DOHH2 (cell line): ENCODE results near the gene NFX1.
"Not testable (repeated sequence)": the region's sequence is repeated elsewhere in the genome, so short reads cannot be mapped to it uniquely, and the experiment has no call there.

Experiments
- EZH2phosphoT487 ChIP-seq: fragments of 200-600 bp; sonication (generic); IDR thresholded peaks from 2 replicates; pipeline ENCODE4 v1.6.1; 2017; ENCODE audit warnings: borderline replicate concordance, mild to moderate bottlenecking, antibody characterized with exemption, low read length, moderate library complexity, mixed read lengths
- TF ChIP-seq, protein P1 (sequence below): fragments of 200-600 bp; sonication (generic); IDR thresholded peaks from one replicate; pipeline ENCODE4 v1.5.1; 2014; ENCODE audit warnings: antibody characterized with exemption, mild to moderate bottlenecking, low read depth, low read length; ENCODE audit not compliant: poor library complexity, severe bottlenecking

DNA sequence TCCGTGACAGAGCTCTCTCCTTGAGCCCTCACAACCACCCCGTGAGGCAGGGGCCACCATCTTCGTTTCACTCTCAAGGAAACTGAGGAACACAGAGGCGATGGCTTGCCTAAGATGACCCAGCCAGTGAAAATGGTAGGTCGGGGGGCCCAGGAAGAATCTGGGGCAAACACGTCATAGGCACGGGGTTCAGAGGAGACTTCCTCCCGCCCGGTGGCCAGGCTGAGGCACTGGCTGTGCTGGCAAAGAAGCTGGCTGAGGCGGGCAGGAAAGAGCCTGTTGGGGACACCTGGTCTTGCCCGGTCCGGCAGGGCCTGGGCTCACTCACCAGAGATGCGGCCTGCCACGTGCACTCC, 96.3 kb downstream of the NFX1 start:
- TF ChIP-seq, protein P1, sequence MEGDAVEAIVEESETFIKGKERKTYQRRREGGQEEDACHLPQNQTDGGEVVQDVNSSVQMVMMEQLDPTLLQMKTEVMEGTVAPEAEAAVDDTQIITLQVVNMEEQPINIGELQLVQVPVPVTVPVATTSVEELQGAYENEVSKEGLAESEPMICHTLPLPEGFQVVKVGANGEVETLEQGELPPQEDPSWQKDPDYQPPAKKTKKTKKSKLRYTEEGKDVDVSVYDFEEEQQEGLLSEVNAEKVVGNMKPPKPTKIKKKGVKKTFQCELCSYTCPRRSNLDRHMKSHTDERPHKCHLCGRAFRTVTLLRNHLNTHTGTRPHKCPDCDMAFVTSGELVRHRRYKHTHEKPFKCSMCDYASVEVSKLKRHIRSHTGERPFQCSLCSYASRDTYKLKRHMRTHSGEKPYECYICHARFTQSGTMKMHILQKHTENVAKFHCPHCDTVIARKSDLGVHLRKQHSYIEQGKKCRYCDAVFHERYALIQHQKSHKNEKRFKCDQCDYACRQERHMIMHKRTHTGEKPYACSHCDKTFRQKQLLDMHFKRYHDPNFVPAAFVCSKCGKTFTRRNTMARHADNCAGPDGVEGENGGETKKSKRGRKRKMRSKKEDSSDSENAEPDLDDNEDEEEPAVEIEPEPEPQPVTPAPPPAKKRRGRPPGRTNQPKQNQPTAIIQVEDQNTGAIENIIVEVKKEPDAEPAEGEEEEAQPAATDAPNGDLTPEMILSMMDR, result not testable (repeated sequence)
- not testable (repeated sequence) for TF ChIP-seq EZH2phosphoT487
